ENCODE results near the gene KLB. TPM values are rescaled to one million over a fixed set of nuclear protein-coding genes. Genes with fewer than 3 reads are reported as not detected.
"Not testable (repeated sequence)": the region's sequence is repeated elsewhere in the genome, so short reads cannot be mapped to it uniquely, and the experiment has no call there.

The KLB gene
- total and polyA plus RNA-seq, 2 of the 4 experiments (the other 2 are of a cell fraction): not detected

GRCh38 chr4:39410415-39410814, 3.7 kb downstream of the KLB start:
- intact Hi-C loops (cut with micrococcal nuclease): no loop called here
- Histone ChIP-seq H3K4ac (ENCODE audit: low read depth, low read length) (no peak overlapping the region), H3K4me3 (ENCODE audit: insufficient read depth, low read depth, low read length) (no peak overlapping the region), H2AK5ac (ENCODE audit: low read depth, low read length) (no peak overlapping the region), H3K18ac (ENCODE audit: low read depth, low read length) (no peak overlapping the region), H3K56ac (ENCODE audit: extremely low read depth, insufficient read depth, low read length) (no peak overlapping the region), H3K14ac (replicated peaks; ENCODE audit: low read depth, low read length) (no peak overlapping the region), H3K27ac (ENCODE audit: insufficient read depth, low read length) (no peak overlapping the region), H4K8ac (ENCODE audit: low read depth in 2 of 2, low read length in 2 of 2) (no peak overlapping the region), H3K9me3 (ENCODE audit: control insufficient read depth, insufficient read depth, low read length) (no peaks in the 10 kb centered on the region), H3K9ac (ENCODE audit: low read depth, low read length) (no peak overlapping the region), H3K4me1 (ENCODE audit: control insufficient read depth, insufficient read depth, low read length) (no peaks in the 10 kb centered on the region), H3K79me1 (ENCODE audit: low read depth in 1 of 2, low read length in 2 of 2) (no peaks in the 10 kb centered on the region), H2BK120ac (ENCODE audit: low read depth, low read length) (no peak overlapping the region), H3K36me3 (ENCODE audit: control insufficient read depth, insufficient read depth, low read length) (no peaks in the 10 kb centered on the region), H2AK9ac (replicated peaks; ENCODE audit: low read depth, low read length, poor library complexity) (no peak overlapping the region), H3K9me1 (ENCODE audit: insufficient read depth, low read length) (no peaks in the 10 kb centered on the region), H2BK20ac (ENCODE audit: low read depth, low read length) (no peak overlapping the region), H3K4me2 (ENCODE audit: low read depth, low read length) (no peak overlapping the region; the same call in 1 of the 2 replicates), H2AFZ (replicated peaks; ENCODE audit: low read length, poor library complexity) (no peak overlapping the region), H2BK15ac (ENCODE audit: low read depth, low read length) (no peak overlapping the region), H4K5ac (ENCODE audit: low read depth, low read length) (no peak overlapping the region), H4K20me1 (ENCODE audit: insufficient read depth, low read length) (no peaks in the 10 kb centered on the region), H4K91ac (ENCODE audit: insufficient read depth, low read depth, low read length) (no peak overlapping the region), H2BK5ac (ENCODE audit: low read depth, low read length, poor library complexity, severe bottlenecking) (no peak overlapping the region), H3K27me3 (ENCODE audit: control insufficient read depth, insufficient read depth, low read length) (peaks cover 6% of the 10 kb centered on the region; the same call in 1 of the 2 replicates), H3K23ac (ENCODE audit: low read depth, low read length) (no peak overlapping the region)
- dilution Hi-C loops (cut with HindIII; ENCODE audit: low sequenced_read_pairs, unreplicated experiment): no loop called here
- POLR2A ChIA-PET (ENCODE audit: unreplicated experiment): no interaction called here
- WGBS, 2 experiments (ENCODE audit: extremely low coverage in 2 of 2, insufficient read length in 1 of 2): no CpG with 5 or more reads among the region's 5 CpGs
- ATAC-seq (ENCODE audit: low read depth) (no peak), DNase-seq (no peak)
- in situ Hi-C loops (cut with MboI; ENCODE audit: low sequenced_read_pairs): no loop called here
- BruUV-seq (replicated peaks): no TSS peak
- CTCF ChIA-PET: no interaction called here
- peak; percentile 25 for TF ChIP-seq CTCF (conservative IDR thresholded peaks at IDR 0.05; ENCODE audit: low read depth, low read length)
- TF ChIP-seq RAD21 (IDR thresholded peaks at IDR 0.05; ENCODE audit: low read length): 0 out of 2 replicates have a peak, but pooled peaks have one; percentile 9
- TF ChIP-seq MAFK (IDR thresholded peaks at IDR 0.05; ENCODE audit: low read depth, low read length): no peak

- H3K27me3 ChIP-seq (ENCODE audit: control insufficient read depth, insufficient read depth, low read length); H3K14ac ChIP-seq (replicated peaks; ENCODE audit: low read depth, low read length); H3K4me2 ChIP-seq (ENCODE audit: low read depth, low read length); H3K18ac ChIP-seq (ENCODE audit: low read depth, low read length); H3K4ac ChIP-seq (ENCODE audit: low read depth, low read length); intact Hi-C loops (cut with micrococcal nuclease); H3K27ac ChIP-seq (ENCODE audit: insufficient read depth, low read length); H4K8ac ChIP-seq (ENCODE audit: low read depth in 2 of 2, low read length in 2 of 2); H2BK15ac ChIP-seq (ENCODE audit: low read depth, low read length); H3K36me3 ChIP-seq (ENCODE audit: control insufficient read depth, insufficient read depth, low read length); H4K91ac ChIP-seq (ENCODE audit: insufficient read depth, low read depth, low read length); BruUV-seq (replicated peaks); H3K4me3 ChIP-seq (ENCODE audit: insufficient read depth, low read depth, low read length); in situ Hi-C loops (cut with MboI; ENCODE audit: low sequenced_read_pairs); DNase-seq; H3K56ac ChIP-seq (ENCODE audit: extremely low read depth, insufficient read depth, low read length); H3K4me1 ChIP-seq (ENCODE audit: control insufficient read depth, insufficient read depth, low read length); H2BK5ac ChIP-seq (ENCODE audit: low read depth, low read length, poor library complexity, severe bottlenecking); H2BK120ac ChIP-seq (ENCODE audit: low read depth, low read length); H3K79me1 ChIP-seq (ENCODE audit: low read depth in 1 of 2, low read length in 2 of 2); H4K5ac ChIP-seq (ENCODE audit: low read depth, low read length); CTCF ChIA-PET; H3K9me1 ChIP-seq (ENCODE audit: insufficient read depth, low read length); H3K9ac ChIP-seq (ENCODE audit: low read depth, low read length); ATAC-seq (ENCODE audit: low read depth); H2AK9ac ChIP-seq (replicated peaks; ENCODE audit: low read depth, low read length, poor library complexity); H2AFZ ChIP-seq (replicated peaks; ENCODE audit: low read length, poor library complexity); H2BK20ac ChIP-seq (ENCODE audit: low read depth, low read length); H4K20me1 ChIP-seq (ENCODE audit: insufficient read depth, low read length); H3K23ac ChIP-seq (ENCODE audit: low read depth, low read length); H3K9me3 ChIP-seq (ENCODE audit: control insufficient read depth, insufficient read depth, low read length); H2AK5ac ChIP-seq (ENCODE audit: low read depth, low read length); dilution Hi-C loops (cut with HindIII; ENCODE audit: low sequenced_read_pairs, unreplicated experiment); POLR2A ChIA-PET (ENCODE audit: unreplicated experiment): not testable (repeated sequence)
- 96% methylated on average over 5 of the region's 8 CpGs; no CpG with 5 or more reads in 1 of the 2 experiments for WGBS, 2 experiments (ENCODE audit: extremely low coverage in 2 of 2, insufficient read length in 1 of 2)
These were observed 4.8 kb downstream of the KLB start for GRCh38 chr4:39411561-39411960.
